RCC 7860 (cell line): ENCODE measurements around the gene ZBTB49.

Experiments
- DNase-seq: peaks from one replicate; pipeline ENCODE4 v3.0.0-alpha.2; 2015; ENCODE audit warnings: low spot score
- FAIRE-seq: peaks from 2 replicates; lab custom pipeline; 2012; peaks lifted over from hg19 to GRCh38; lab: Jason Lieb, UNC

The ZBTB49 gene

GRCh38 chr4:4281787-4282186 lies 8.3 kb upstream of the ZBTB49 start:
- FAIRE-seq (no peak), DNase-seq (no peak)

- no peak for FAIRE-seq
- peak; percentile 26 for DNase-seq
Measured at GRCh38 chr4:4284827-4285618, 5.0 kb upstream of the ZBTB49 start.

- DNase-seq, result no peak
- no peak for FAIRE-seq
Measured at GRCh38 chr4:4288098-4288497, 2.0 kb upstream of the ZBTB49 start.

GRCh38 chr4:4289055-4289454 lies 996 bp upstream of the ZBTB49 start:
- DNase-seq, result no peak
- no peak for FAIRE-seq

- DNase-seq, result no peak
- FAIRE-seq, result no peak
Measured at GRCh38 chr4:4289597-4289940, 482 bp upstream of the ZBTB49 start.

GRCh38 chr4:4293279-4293678 lies 3.2 kb downstream of the ZBTB49 start:
- FAIRE-seq (no peak), DNase-seq (no peak)

GRCh38 chr4:4296283-4296846 lies 6.3 kb downstream of the ZBTB49 start:
- FAIRE-seq (no peak), DNase-seq (no peak)

GRCh38 chr4:4299006-4299405 lies 9.0 kb downstream of the ZBTB49 start:
- FAIRE-seq, result no peak
- DNase-seq, result no peak

- FAIRE-seq, result no peak
- DNase-seq, result no peak
Measured at GRCh38 chr4:4302001-4302400, 11.9 kb downstream of the ZBTB49 start.

- FAIRE-seq (no peak), DNase-seq (no peak)
Measured at GRCh38 chr4:4302416-4302815, 12.4 kb downstream of the ZBTB49 start.

- DNase-seq (no peak), FAIRE-seq (no peak)
Measured at GRCh38 chr4:4306920-4307319, 16.9 kb downstream of the ZBTB49 start.

GRCh38 chr4:4308800-4309441 lies 18.9 kb downstream of the ZBTB49 start:
- DNase-seq (peak; percentile 63), FAIRE-seq (no peak)

- DNase-seq (no peak), FAIRE-seq (no peak)
Measured at GRCh38 chr4:4311193-4311592, 21.1 kb downstream of the ZBTB49 start.

- FAIRE-seq (no peak), DNase-seq (no peak)
Measured at GRCh38 chr4:4315461-4316149, 25.6 kb downstream of the ZBTB49 start.

- FAIRE-seq, result no peak
- no peak for DNase-seq
Measured at GRCh38 chr4:4316150-4316495, 26.1 kb downstream of the ZBTB49 start.

GRCh38 chr4:4317496-4318232 lies 27.6 kb downstream of the ZBTB49 start:
- DNase-seq (no peak), FAIRE-seq (no peak)

GRCh38 chr4:4320528-4320927 lies 30.5 kb downstream of the ZBTB49 start:
- no peak for DNase-seq
- no peak for FAIRE-seq

GRCh38 chr4:4320951-4321714 lies 31.1 kb downstream of the ZBTB49 start:
- DNase-seq, result no peak
- no peak for FAIRE-seq

GRCh38 chr4:4321951-4322688 lies 32.1 kb downstream of the ZBTB49 start:
- DNase-seq (no peak), FAIRE-seq (no peak)
